Measurements from ENCODE around the gene ARFGAP2.

ARFGAP2 gene

GRCh38 chr11:47183031-47183856, 6.6 kb upstream of the ARFGAP2 start:
- no peak overlapping the region for H3K4me3 ChIP-seq (replicated peaks in 1 of 2; ENCODE audit: low read depth in 2 of 2, low read length in 2 of 2)

DNA sequence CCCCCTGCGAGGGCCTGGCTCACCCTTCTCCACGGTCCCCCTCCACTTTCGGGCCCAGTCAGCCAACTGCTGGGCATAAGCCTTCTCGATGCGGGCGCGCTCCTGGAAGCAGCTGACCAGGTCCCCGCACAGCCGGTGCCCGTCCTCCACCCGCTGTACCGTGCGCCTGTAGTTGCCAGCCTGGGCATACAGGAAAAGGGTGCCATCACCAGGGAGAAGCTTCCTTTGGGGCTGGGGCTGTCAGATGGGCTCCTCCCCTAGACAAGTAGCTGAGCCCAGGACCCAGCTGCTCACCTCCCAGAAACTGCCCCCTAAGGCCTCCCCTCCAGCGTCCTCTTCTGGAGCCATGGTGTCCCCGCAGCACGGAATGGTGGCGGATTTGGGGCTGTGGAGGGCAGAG, 5.7 kb upstream of the ARFGAP2 start:
- no peak for DNase-seq (ENCODE audit: low read depth in 2 of 2)
- TF ChIP-seq, protein P1, sequence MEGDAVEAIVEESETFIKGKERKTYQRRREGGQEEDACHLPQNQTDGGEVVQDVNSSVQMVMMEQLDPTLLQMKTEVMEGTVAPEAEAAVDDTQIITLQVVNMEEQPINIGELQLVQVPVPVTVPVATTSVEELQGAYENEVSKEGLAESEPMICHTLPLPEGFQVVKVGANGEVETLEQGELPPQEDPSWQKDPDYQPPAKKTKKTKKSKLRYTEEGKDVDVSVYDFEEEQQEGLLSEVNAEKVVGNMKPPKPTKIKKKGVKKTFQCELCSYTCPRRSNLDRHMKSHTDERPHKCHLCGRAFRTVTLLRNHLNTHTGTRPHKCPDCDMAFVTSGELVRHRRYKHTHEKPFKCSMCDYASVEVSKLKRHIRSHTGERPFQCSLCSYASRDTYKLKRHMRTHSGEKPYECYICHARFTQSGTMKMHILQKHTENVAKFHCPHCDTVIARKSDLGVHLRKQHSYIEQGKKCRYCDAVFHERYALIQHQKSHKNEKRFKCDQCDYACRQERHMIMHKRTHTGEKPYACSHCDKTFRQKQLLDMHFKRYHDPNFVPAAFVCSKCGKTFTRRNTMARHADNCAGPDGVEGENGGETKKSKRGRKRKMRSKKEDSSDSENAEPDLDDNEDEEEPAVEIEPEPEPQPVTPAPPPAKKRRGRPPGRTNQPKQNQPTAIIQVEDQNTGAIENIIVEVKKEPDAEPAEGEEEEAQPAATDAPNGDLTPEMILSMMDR (IDR thresholded peaks at IDR 0.05; ENCODE audit: low read depth, low read length) = no peak
- H3K4me3 ChIP-seq (replicated peaks in 1 of 2; ENCODE audit: low read depth in 2 of 2, low read length in 2 of 2) = no peak overlapping the region

More at GRCh38 chr11:47183031-47183856, 6.6 kb upstream of the ARFGAP2 start:
- DNase-seq (ENCODE audit: low read depth in 2 of 2) = no peak
- TF ChIP-seq, protein P1 (IDR thresholded peaks at IDR 0.05; ENCODE audit: low read depth, low read length) = no peak

- DNase-seq (ENCODE audit: low read depth in 2 of 2) = no peak
- no peak overlapping the region for H3K4me3 ChIP-seq (replicated peaks in 1 of 2; ENCODE audit: low read depth in 2 of 2, low read length in 2 of 2)
- TF ChIP-seq, protein P1 (IDR thresholded peaks at IDR 0.05; ENCODE audit: low read depth, low read length) = no peak
These were observed 4.6 kb upstream of the ARFGAP2 start for GRCh38 chr11:47181271-47181670.

- TF ChIP-seq, protein P1 (IDR thresholded peaks at IDR 0.05; ENCODE audit: low read depth, low read length) = no peak
- no peak for DNase-seq (ENCODE audit: low read depth in 2 of 2)
- no peak overlapping the region for H3K4me3 ChIP-seq (replicated peaks in 1 of 2; ENCODE audit: low read depth in 2 of 2, low read length in 2 of 2)
These were observed 3.5 kb upstream of the ARFGAP2 start for GRCh38 chr11:47180006-47180787.

GRCh38 chr11:47179655-47179991, 2.9 kb upstream of the ARFGAP2 start:
- DNase-seq (ENCODE audit: low read depth in 2 of 2) = peak; percentile 53 to 56
- H3K4me3 ChIP-seq (replicated peaks in 1 of 2; ENCODE audit: low read depth in 2 of 2, low read length in 2 of 2) = no peak overlapping the region
- TF ChIP-seq, protein P1 (IDR thresholded peaks at IDR 0.05; ENCODE audit: low read depth, low read length) = peak; percentile 78

DNA sequence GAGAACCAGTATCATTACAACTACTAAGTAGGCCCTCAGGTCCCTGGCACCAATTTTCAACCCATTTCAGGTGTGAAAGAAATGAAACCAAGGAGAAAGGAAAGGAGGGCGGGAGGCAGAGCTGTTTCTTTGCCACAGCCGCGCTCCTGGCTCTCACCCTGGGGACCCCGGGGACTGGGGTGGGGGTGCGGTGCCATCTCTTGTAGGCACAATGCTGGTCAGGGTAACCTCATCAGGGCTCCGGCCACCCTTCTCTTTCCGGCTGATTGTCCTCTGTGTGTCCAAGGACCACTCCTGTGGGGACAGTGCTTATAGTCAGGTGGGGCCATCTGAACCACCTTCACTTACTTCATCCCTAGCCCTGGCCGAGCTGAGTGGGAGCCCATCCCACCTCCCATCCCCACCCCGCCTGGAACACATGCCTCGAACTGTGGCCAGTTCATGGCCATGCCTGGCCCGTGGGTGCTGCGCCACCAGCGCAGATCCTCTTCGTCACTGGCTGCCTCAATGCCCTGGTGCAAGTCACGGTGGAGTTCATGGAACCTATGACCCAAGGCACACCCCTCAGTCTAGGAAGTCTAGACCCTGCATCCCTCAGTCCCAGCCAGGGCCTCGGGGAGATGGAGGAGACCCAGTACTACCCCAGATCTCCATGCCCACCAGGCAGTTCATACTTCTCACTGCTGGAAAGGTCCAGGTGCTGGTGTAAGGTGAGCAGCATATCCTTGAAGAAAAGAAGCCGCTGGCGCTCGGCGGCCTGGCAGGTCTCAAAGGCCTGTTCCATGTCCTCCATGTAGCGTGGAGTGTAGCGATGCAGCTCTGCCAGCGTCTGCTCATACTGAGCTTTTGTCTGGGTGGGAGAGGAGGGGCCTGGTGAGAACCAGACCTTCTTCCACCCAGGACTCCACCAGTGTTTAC, 2.3 kb upstream of the ARFGAP2 start:
- no peak for DNase-seq (ENCODE audit: low read depth in 2 of 2)
- H3K4me3 ChIP-seq (replicated peaks in 1 of 2; ENCODE audit: low read depth in 2 of 2, low read length in 2 of 2) = no peak overlapping the region
- TF ChIP-seq, protein P1 (IDR thresholded peaks at IDR 0.05; ENCODE audit: low read depth, low read length) = no peak
